Spleen (tissue), 7 donors: ENCODE data around the gene DYSF.

Source experiments
- CTCF ChIP-seq, 11 experiments: fragments of 200-600 bp in 7 of 11; fragments of 450-650 bp in 4 of 11; sonication (generic) in 4 of 11; IDR thresholded peaks in 8 of 11; conservative IDR thresholded peaks in 3 of 11; 1 replicate in 7 of 11; 2 replicates in 4 of 11; pipeline versions ENCODE4 v1.4.0 to v1.8.0; 2016 to 2021; ENCODE audit warnings: antibody characterized with exemption in 11 of 11, inconsistent platforms in 4 of 11, mild to moderate bottlenecking in 1 of 11
- POLR2A ChIP-seq, 3 donors: fragments of 450-650 bp; IDR thresholded peaks; one replicate each; pipeline ENCODE4 v1.5.1; 2017; ENCODE audit warnings: antibody characterized with exemption in 3 of 3, mild to moderate bottlenecking in 1 of 3
- POLR2AphosphoS5 ChIP-seq, 3 donors: sonication (generic); formaldehyde crosslinking; IDR thresholded peaks; one replicate each; pipeline ENCODE4 v1.5.1; 2017; ENCODE audit warnings: antibody characterized with exemption in 3 of 3
- donor health status: DM: no; HTN: no; CAD: no; lungs with moderate emphysema.
- donor health status: DM: no; HTN: no; CAD: no.
- donor health status: DM: no; HTN: no; CAD: no.

- TF ChIP-seq CTCF (IDR thresholded peaks at IDR 0.05 in 8 of 11, conservative IDR thresholded peaks at IDR 0.05 in 3 of 11) (no peak), POLR2A (IDR thresholded peaks at IDR 0.05) (no peak), POLR2AphosphoS5 (IDR thresholded peaks at IDR 0.05) (no peak)
Observed at GRCh38 chr2:71633086-71633485, 179.7 kb downstream of the DYSF start.
